Anterior cingulate cortex (tissue), 58 donors: Measurements from ENCODE around the gene TAOK3.
A peak's percentile ranks its signal among the peaks of the same experiment; 100 is the strongest.
"Not testable (repeated sequence)": the region's sequence is repeated elsewhere in the genome, so short reads cannot be mapped to it uniquely, and the experiment has no call there.

Experiments
- DNase-seq, 58 donors: peaks; one replicate each; lab custom pipeline; 2025; lab: John Stamatoyannopoulos, UW

TAOK3 gene

GRCh38 chr12:118345355-118345754 is 27.4 kb downstream of the TAOK3 start:
- no peak for DNase-seq

- DNase-seq, result no peak
Measured at GRCh38 chr12:118344829-118345228, 27.9 kb downstream of the TAOK3 start.

GRCh38 chr12:118342090-118342489 is 30.6 kb downstream of the TAOK3 start:
- DNase-seq, result no peak

- DNase-seq, result no peak
Measured at GRCh38 chr12:118337194-118337838, 35.4 kb downstream of the TAOK3 start.

GRCh38 chr12:118336123-118336522 is 36.6 kb downstream of the TAOK3 start:
- no peak for DNase-seq

GRCh38 chr12:118334939-118335567 is 37.7 kb downstream of the TAOK3 start:
- DNase-seq, result no peak

- no peak for DNase-seq
Measured at GRCh38 chr12:118334241-118334640, 38.5 kb downstream of the TAOK3 start.

GRCh38 chr12:118332511-118332910 is 40.2 kb downstream of the TAOK3 start:
- DNase-seq, result no peak

- no peak for DNase-seq
Measured at GRCh38 chr12:118330421-118331018, 42.2 kb downstream of the TAOK3 start.

GRCh38 chr12:118328486-118329330 is 44.0 kb downstream of the TAOK3 start:
- no peak for DNase-seq

GRCh38 chr12:118327391-118327790 is 45.3 kb downstream of the TAOK3 start:
- DNase-seq, result no peak

GRCh38 chr12:118326991-118327390 is 45.7 kb downstream of the TAOK3 start:
- no peak for DNase-seq

GRCh38 chr12:118325081-118325480 is 47.6 kb downstream of the TAOK3 start:
- DNase-seq, result no peak

GRCh38 chr12:118319627-118320026 is 53.1 kb downstream of the TAOK3 start:
- DNase-seq, result no peak

- DNase-seq, result no peak
Measured at GRCh38 chr12:118318744-118319143, 54.0 kb downstream of the TAOK3 start.

- DNase-seq, result no peak
Measured at GRCh38 chr12:118317729-118318128, 55.0 kb downstream of the TAOK3 start.

- DNase-seq, result no peak
Measured at GRCh38 chr12:118315821-118316220, 56.9 kb downstream of the TAOK3 start.

- no peak for DNase-seq
Measured at GRCh38 chr12:118312578-118312977, 60.1 kb downstream of the TAOK3 start.

- peak in 1 of 58 donors; percentile 3 for DNase-seq
Measured at GRCh38 chr12:118311666-118312065, 61.0 kb downstream of the TAOK3 start.

- DNase-seq, result no peak
Measured at GRCh38 chr12:118310320-118310719, 62.4 kb downstream of the TAOK3 start.

GRCh38 chr12:118308006-118308405 is 64.7 kb downstream of the TAOK3 start:
- not testable (repeated sequence) for DNase-seq
